H54 (cell line): ENCODE results near the gene TM9SF4.
A peak's percentile ranks its signal among the peaks of the same experiment; 100 is the strongest.

Source experiments
- DNase-seq: peaks from one replicate; pipeline ENCODE4 v3.0.0; 2011; ENCODE audit warnings: low spot score, mixed read lengths; ENCODE audit not compliant: insufficient read length
- FAIRE-seq: peaks from 3 replicates; lab custom pipeline; 2011; peaks lifted over from hg19 to GRCh38; lab: Jason Lieb, UNC
- POLR2A ChIP-seq: IDR thresholded peaks from 2 replicates; pipeline ENCODE4 v1.6.1; 2011; ENCODE audit warnings: low read depth, mild to moderate bottlenecking, low read length

Gene TM9SF4

GRCh38 chr20:32109392-32110172 lies at the start of gene TM9SF4:
TSS of gene TM9SF4 (plus strand) at chr20:32109714. CDS start at chr20:32109741, 27 bp downstream.
- DNase-seq (peak; percentile 64), FAIRE-seq (no peak)
- TF ChIP-seq POLR2A = peak; percentile 75

- DNase-seq = no peak
- TF ChIP-seq POLR2A = no peak
- no peak for FAIRE-seq
These were observed 46.7 kb upstream of the TM9SF4 start for GRCh38 chr20:32062776-32063170.

- DNase-seq = no peak
- TF ChIP-seq POLR2A = no peak
- FAIRE-seq = no peak
These were observed 45.8 kb upstream of the TM9SF4 start for GRCh38 chr20:32063695-32064094.

- DNase-seq (no peak), FAIRE-seq (no peak)
- TF ChIP-seq POLR2A = no peak
These were observed 44.8 kb upstream of the TM9SF4 start for GRCh38 chr20:32064667-32065066.

GRCh38 chr20:32067234-32067821 lies 42.2 kb upstream of the TM9SF4 start:
- DNase-seq (peak; percentile 25), FAIRE-seq (no peak)
- no peak for TF ChIP-seq POLR2A

GRCh38 chr20:32068174-32068573 lies 41.3 kb upstream of the TM9SF4 start:
- no peak for TF ChIP-seq POLR2A
- DNase-seq (no peak), FAIRE-seq (no peak)

- no peak for TF ChIP-seq POLR2A
- FAIRE-seq = no peak
- DNase-seq = no peak
These were observed 39.8 kb upstream of the TM9SF4 start for GRCh38 chr20:32069711-32070110.

GRCh38 chr20:32070282-32070681 lies 39.2 kb upstream of the TM9SF4 start:
- DNase-seq (no peak), FAIRE-seq (no peak)
- no peak for TF ChIP-seq POLR2A

- FAIRE-seq (no peak), DNase-seq (no peak)
- TF ChIP-seq POLR2A = no peak
These were observed 38.8 kb upstream of the TM9SF4 start for GRCh38 chr20:32070690-32071213.

- DNase-seq (no peak), FAIRE-seq (no peak)
- TF ChIP-seq POLR2A = no peak
These were observed 37.9 kb upstream of the TM9SF4 start for GRCh38 chr20:32071395-32072167.

GRCh38 chr20:32072168-32072750 lies 37.3 kb upstream of the TM9SF4 start:
- no peak for TF ChIP-seq POLR2A
- FAIRE-seq (no peak), DNase-seq (no peak)

- DNase-seq (no peak), FAIRE-seq (no peak)
- TF ChIP-seq POLR2A = no peak
These were observed 34.0 kb upstream of the TM9SF4 start for GRCh38 chr20:32075534-32075933.

GRCh38 chr20:32077190-32077589 lies 32.3 kb upstream of the TM9SF4 start:
- DNase-seq (no peak), FAIRE-seq (no peak)
- no peak for TF ChIP-seq POLR2A

GRCh38 chr20:32078322-32078721 lies 31.2 kb upstream of the TM9SF4 start:
- TF ChIP-seq POLR2A = no peak
- no peak for FAIRE-seq
- no peak for DNase-seq

GRCh38 chr20:32078791-32079190 lies 30.7 kb upstream of the TM9SF4 start:
- DNase-seq (no peak), FAIRE-seq (no peak)
- TF ChIP-seq POLR2A = no peak
